H1 (cell line): Measurements from ENCODE around the gene HP1BP3. TPM values are rescaled to one million over a fixed set of nuclear protein-coding genes. Genes with fewer than 3 reads are reported as not detected.

Experiments
- CTCF ChIA-PET: fragments of 300-600 bp; sonication (Branson Sonifier 250); formaldehyde crosslinking; loops from one replicate; lab custom pipeline; 2021; ENCODE audit not compliant: partially characterized antibody; lab: Charles Lee
- POLR2A ChIA-PET: fragments of 300-600 bp; sonication (Branson Sonifier 250); formaldehyde crosslinking; loops from one replicate; lab custom pipeline; 2021; ENCODE audit warnings: inconsistent platforms; ENCODE audit not compliant: partially characterized antibody; lab: Charles Lee
- DNase-seq, 2 experiments: peaks; one replicate each; pipeline versions ENCODE4 v3.0.0 to v3.0.0-alpha.2; 2010 to 2022; ENCODE audit warnings: low spot score in 2 of 2, low read depth in 1 of 2, mixed read lengths in 1 of 2
- FAIRE-seq: peaks from 2 replicates; lab custom pipeline; 2011; peaks lifted over from hg19 to GRCh38; lab: Jason Lieb, UNC
- H2AFZ ChIP-seq: 2 replicates; pipeline ENCODE4 v1.8.1; 2012; ENCODE audit warnings: low read length, inconsistent platforms
- H2AK5ac ChIP-seq: 2 replicates; pipeline ENCODE4 v1.6.1; 2013; ENCODE audit warnings: low read depth, low read length
- H2BK120ac ChIP-seq: replicated peaks from 2 replicates; pipeline ENCODE3; 2013; ENCODE audit warnings: low read depth, low read length, inconsistent platforms
- H2BK12ac ChIP-seq: 2 replicates; pipeline ENCODE4 v1.6.1; 2013; ENCODE audit warnings: low read depth, low read length
- H2BK15ac ChIP-seq: 2 replicates; pipeline ENCODE4 v1.6.1; 2013; ENCODE audit warnings: low read length
- H2BK20ac ChIP-seq: 2 replicates; pipeline ENCODE4 v1.6.1; 2013; ENCODE audit warnings: low read length
- H2BK5ac ChIP-seq: 2 replicates; pipeline ENCODE4 v1.6.1; 2013; ENCODE audit warnings: low read depth, low read length
- H3K14ac ChIP-seq: 2 replicates; pipeline ENCODE4 v1.6.1; 2013; ENCODE audit warnings: inconsistent platforms; ENCODE audit not compliant: insufficient read length
- H3K18ac ChIP-seq: 2 replicates; pipeline ENCODE4 v1.6.1; 2013; ENCODE audit warnings: low read length; ENCODE audit errors: extremely low read depth
- H3K23ac ChIP-seq: 2 replicates; pipeline ENCODE4 v1.6.1; 2013; ENCODE audit warnings: inconsistent platforms; ENCODE audit not compliant: insufficient read length
- H3K23me2 ChIP-seq: 2 replicates; pipeline ENCODE4 v1.6.1; 2013; ENCODE audit warnings: low read depth, low read length
- H3K27ac ChIP-seq: 2 replicates; pipeline ENCODE4 v1.6.1; 2011; ENCODE audit warnings: low read depth, low read length, inconsistent platforms
- H3K27me3 ChIP-seq, 4 experiments: replicated peaks in 1 of 4; 1 replicate in 1 of 4; 2 replicates in 3 of 4; pipeline versions ENCODE4 v1.6.1 to v1.8.1; 2011 to 2013; ENCODE audit warnings: low read length in 3 of 4, mild to moderate bottlenecking in 3 of 4, inconsistent platforms in 2 of 4, mixed read lengths in 2 of 4, moderate library complexity in 1 of 4; ENCODE audit not compliant: control insufficient read depth in 3 of 4, insufficient read depth in 3 of 4; ENCODE audit errors: extremely low read depth in 1 of 4
- H3K36me3 ChIP-seq, 4 experiments: 2 replicates each; pipeline versions ENCODE4 v1.6.1 to v1.8.1; 2011 to 2013; ENCODE audit warnings: mild to moderate bottlenecking in 4 of 4, low read length in 3 of 4, moderate library complexity in 2 of 4, control low read depth in 1 of 4, inconsistent platforms in 1 of 4; ENCODE audit not compliant: insufficient read depth in 4 of 4, control insufficient read depth in 2 of 4
- H3K4ac ChIP-seq: replicated peaks from 2 replicates; pipeline ENCODE3; 2013; ENCODE audit warnings: low read length, low read depth, mixed read lengths, inconsistent platforms; ENCODE audit not compliant: insufficient read length
- H3K4me1 ChIP-seq, 4 experiments: replicated peaks in 1 of 4; 1 replicate in 1 of 4; 2 replicates in 3 of 4; pipeline versions ENCODE4 v1.6.1 to v1.8.1; 2011 to 2013; ENCODE audit warnings: low read length in 3 of 4, inconsistent platforms in 2 of 4, mixed read lengths in 1 of 4; ENCODE audit not compliant: insufficient read depth in 4 of 4, control insufficient read depth in 3 of 4
- H3K4me2 ChIP-seq, 2 experiments: 2 replicates each; pipeline versions ENCODE4 v1.6.1 to v1.8.1; 2011 to 2013; ENCODE audit warnings: low read depth in 2 of 2, low read length in 2 of 2, control low read depth in 1 of 2, inconsistent platforms in 1 of 2, mild to moderate bottlenecking in 1 of 2; ENCODE audit not compliant: insufficient read depth in 1 of 2
- H3K4me3 ChIP-seq, 4 experiments: fragments of 200-600, 300-600 bp in 1 of 4; sonication (generic), shearing (Covaris generic), sonication (Bioruptor Twin) in 1 of 4; 2 replicates each; pipeline versions ENCODE4 v1.5.1 to v1.8.1; 2011 to 2016; ENCODE audit warnings: low read length in 4 of 4, low read depth in 3 of 4, control low read depth in 2 of 4, inconsistent platforms in 2 of 4, mild to moderate bottlenecking in 2 of 4, mixed read lengths in 1 of 4, moderate library complexity in 1 of 4; ENCODE audit not compliant: insufficient read depth in 2 of 4; ENCODE audit errors: extremely low read depth in 1 of 4
- H3K56ac ChIP-seq: replicated peaks from 2 replicates; pipeline ENCODE3; 2013; ENCODE audit warnings: low read depth, mild to moderate bottlenecking, mixed read lengths, low read length, inconsistent platforms; ENCODE audit not compliant: insufficient read length
- H3K79me1 ChIP-seq: 2 replicates; pipeline ENCODE4 v1.6.1; 2013; ENCODE audit warnings: low read depth, low read length, control low read depth
- H3K79me2 ChIP-seq, 2 experiments: 2 replicates each; pipeline versions ENCODE4 v1.6.1 to v1.8.1; 2012 to 2013; ENCODE audit warnings: low read length in 2 of 2, mild to moderate bottlenecking in 2 of 2, inconsistent platforms in 1 of 2; ENCODE audit not compliant: insufficient read depth in 2 of 2, control insufficient read depth in 1 of 2
- H3K9ac ChIP-seq, 4 experiments: replicated peaks in 1 of 4; 1 replicate in 1 of 4; 2 replicates in 3 of 4; pipeline versions ENCODE4 v1.6.1 to v1.8.1; 2011 to 2013; ENCODE audit warnings: low read depth in 3 of 4, low read length in 3 of 4, control low read depth in 2 of 4, mild to moderate bottlenecking in 2 of 4, moderate library complexity in 2 of 4, inconsistent platforms in 1 of 4; ENCODE audit errors: extremely low read depth in 1 of 4
- H3K9me3 ChIP-seq, 2 experiments: 2 replicates each; pipeline versions ENCODE4 v1.6.1 to v1.8.1; 2012 to 2013; ENCODE audit warnings: mild to moderate bottlenecking in 2 of 2, moderate library complexity in 2 of 2, control low read depth in 1 of 2, inconsistent platforms in 1 of 2, low read depth in 1 of 2, low read length in 1 of 2, mixed read lengths in 1 of 2; ENCODE audit not compliant: insufficient read depth in 2 of 2
- H4K20me1 ChIP-seq, 2 experiments: replicated peaks in 1 of 2; 2 replicates each; pipeline versions ENCODE3 to v1.8.1; 2011 to 2013; ENCODE audit warnings: inconsistent platforms in 2 of 2, low read length in 2 of 2, mild to moderate bottlenecking in 1 of 2; ENCODE audit not compliant: insufficient read depth in 2 of 2, control insufficient read depth in 1 of 2
- H4K5ac ChIP-seq: 2 replicates; pipeline ENCODE4 v1.6.1; 2013; ENCODE audit warnings: low read length, low read depth, mixed read lengths, inconsistent platforms; ENCODE audit not compliant: insufficient read length
- H4K8ac ChIP-seq: 2 replicates; pipeline ENCODE4 v1.8.0; 2013; ENCODE audit warnings: mild to moderate bottlenecking, moderate library complexity, low read length, inconsistent platforms; ENCODE audit not compliant: insufficient read depth; ENCODE audit errors: extremely low read depth
- H4K91ac ChIP-seq: replicated peaks from 2 replicates; pipeline ENCODE3; 2013; ENCODE audit warnings: low read length, mixed read lengths, inconsistent platforms; ENCODE audit not compliant: insufficient read length
- CBX5 ChIP-seq: fragments of 300-800, 300-1000 bp; sonication (generic); IDR thresholded peaks from 2 replicates; pipeline ENCODE4 v1.7.1; 2016; ENCODE audit warnings: antibody characterized with exemption, low read length, low read depth
- CHD2 ChIP-seq: IDR thresholded peaks from 2 replicates; pipeline ENCODE4 v1.6.1; 2012; ENCODE audit warnings: low read length, improper control_type of control experiment
- CREB1 ChIP-seq: IDR thresholded peaks from 2 replicates; pipeline ENCODE4 v1.6.1; 2012; ENCODE audit warnings: inconsistent platforms
- CTBP2 ChIP-seq: IDR thresholded peaks from 2 replicates; pipeline ENCODE4 v1.7.0; 2011; ENCODE audit warnings: borderline replicate concordance, mild to moderate bottlenecking, moderate library complexity, mixed read lengths, low read length; ENCODE audit not compliant: insufficient read depth, insufficient read length
- PHF8 ChIP-seq: fragments of 200-600 bp; sonication (generic); conservative IDR thresholded peaks from 2 replicates; pipeline ENCODE4 v1.7.1; 2012; ENCODE audit warnings: low read depth, mild to moderate bottlenecking, inconsistent platforms, low read length, moderate library complexity
- SIX5 ChIP-seq: IDR thresholded peaks from 2 replicates; pipeline ENCODE4 v1.6.1; 2011; ENCODE audit warnings: mild to moderate bottlenecking, low read depth, low read length
- SP2 ChIP-seq: IDR thresholded peaks from 2 replicates; pipeline ENCODE4 v1.6.1; 2012; ENCODE audit warnings: mild to moderate bottlenecking, low read length, inconsistent platforms
- TAF1 ChIP-seq: IDR thresholded peaks from 2 replicates; pipeline ENCODE4 v1.6.1; 2011; ENCODE audit warnings: mild to moderate bottlenecking, low read depth, low read length
- WGBS, 2 experiments: shearing (Covaris generic) in 1 of 2; methylation state at CpG; one replicate each; pipeline versions ENCODE4 v1.1.6 to v1.1.7; 2013 to 2015; ENCODE audit warnings: low lambda C conversion rate in 2 of 2, mixed read lengths in 2 of 2, inconsistent platforms in 1 of 2, low coverage in 1 of 2, missing lambda C conversion rate in 1 of 2; ENCODE audit not compliant: insufficient replicate concordance in 2 of 2, insufficient coverage in 1 of 2, insufficient read length in 1 of 2; ENCODE audit errors: extremely low coverage in 1 of 2, missing lambda C conversion rate in 1 of 2; 5-methylcytosine and 5-hydroxymethylcytosine counted together
- polyA plus RNA-seq, 7 experiments: library from polyadenylated mRNA; depleted of rRNA in 3 of 7; stranded (reverse) in 5 of 7; unstranded in 2 of 7; fragments of >200 nt in 5 of 7; fragments of 200-250 nt in 2 of 7; gene quantifications; 1 replicate in 5 of 7; 2 replicates in 1 of 7; 4 replicates in 1 of 7; pipeline versions ENCODE4 v1.2.1 to v1.2.3, GENCODE V29; 2011 to 2013; ENCODE audit warnings: missing spikeins in 2 of 7, mixed read lengths in 2 of 7
- total RNA-seq: library from RNA; stranded (reverse); fragmentation: NEBNext Ultra II Directional; extraction: Animal tissue kit (Norgen Biotek cat#: 25700); gene quantifications from 2 replicates; pipeline ENCODE4 v1.2.1, GENCODE V29; 2021
- TF ChIP-seq, protein P1 (sequence below): IDR thresholded peaks from 2 replicates; pipeline ENCODE4 v1.6.1; 2012; ENCODE audit warnings: inconsistent platforms

HP1BP3 gene
- total and polyA plus RNA-seq, 2 of the 8 experiments (the other 6 are each of a cell fraction or from before 2014, with no cell fraction given): 47.4 to 125 TPM

GRCh38 chr1:20821466-20821865 lies 34.4 kb upstream of the HP1BP3 start:
- Histone ChIP-seq H3K4me3 (no peak overlapping the region), H4K8ac (no peak overlapping the region), H2BK20ac (no peak overlapping the region), H3K9ac (no peak overlapping the region), H3K14ac (no peak overlapping the region), H3K79me2 (no peaks in the 10 kb centered on the region), H2BK5ac (no peak overlapping the region), H3K79me1 (no peaks in the 10 kb centered on the region), H4K91ac (no peak overlapping the region), H3K18ac (no peak overlapping the region), H3K36me3 (peaks cover 2 to 27% (median 12%) of the 10 kb centered on the region in 4 experiments; a peak in 7 of 8 replicates), H4K20me1 (no peaks in the 10 kb centered on the region), H2BK12ac (no peak overlapping the region), H3K23ac (no peak overlapping the region), H3K4me1 (no peaks in the 10 kb centered on the region), H3K23me2 (no peaks in the 10 kb centered on the region), H3K27ac (no peak overlapping the region), H3K9me3 (no peaks in the 10 kb centered on the region), H2BK120ac (no peak overlapping the region), H2AK5ac (no peak overlapping the region), H3K4ac (no peak overlapping the region), H3K27me3 (no peaks in the 10 kb centered on the region), H2AFZ (no peak overlapping the region), H3K56ac (no peak overlapping the region), H2BK15ac (no peak overlapping the region), H4K5ac (no peak overlapping the region), H3K4me2 (no peak overlapping the region)
- DNase-seq (no peak), FAIRE-seq (no peak)
- 44% methylated on average over 2 of the region's 2 CpGs; no CpG with 5 or more reads in 1 of the 2 experiments for WGBS, 2 experiments
- CTCF ChIA-PET: interaction anchor here (1.4 kb wide), 1 partner anchor 374 kb away, joined by 3 read pairs; no protein-coding TSS in a partner anchor
- POLR2A ChIA-PET: no interaction called here
- no peak for TF ChIP-seq PHF8
- TF ChIP-seq CHD2: no peak
- no peak for TF ChIP-seq CREB1
- TF ChIP-seq SP2: no peak
- TF ChIP-seq TAF1: no peak
- no peak for TF ChIP-seq SIX5
- TF ChIP-seq CTBP2: no peak
- no peak for TF ChIP-seq CBX5
- TF ChIP-seq, protein P1, sequence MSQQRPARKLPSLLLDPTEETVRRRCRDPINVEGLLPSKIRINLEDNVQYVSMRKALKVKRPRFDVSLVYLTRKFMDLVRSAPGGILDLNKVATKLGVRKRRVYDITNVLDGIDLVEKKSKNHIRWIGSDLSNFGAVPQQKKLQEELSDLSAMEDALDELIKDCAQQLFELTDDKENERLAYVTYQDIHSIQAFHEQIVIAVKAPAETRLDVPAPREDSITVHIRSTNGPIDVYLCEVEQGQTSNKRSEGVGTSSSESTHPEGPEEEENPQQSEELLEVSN: no peak
- TF ChIP-seq, all 59 proteins: peak for 0
